Stimulated activated CD4-positive, alpha-beta T cell treated with anti-CD3 and anti-CD28 coated beads, Interleukin-4, amount 100 ng/mL, for 48 hours (primary cell): Measurements from ENCODE around the gene RAB30.
"Not testable (repeated sequence)": the region's sequence is repeated elsewhere in the genome, so short reads cannot be mapped to it uniquely, and the experiment has no call there.

Source experiments
- DNase-seq, 2 donors: peaks; one replicate each; pipeline ENCODE4 v3.0.0-alpha.2; 2020; ENCODE audit warnings: low read depth in 2 of 2

RAB30 gene

GRCh38 chr11:82945041-82945440 lies 126.7 kb downstream of the RAB30 start:
- DNase-seq: not testable (repeated sequence)

GRCh38 chr11:82944198-82944597 lies 127.5 kb downstream of the RAB30 start:
- DNase-seq: no peak

DNA sequence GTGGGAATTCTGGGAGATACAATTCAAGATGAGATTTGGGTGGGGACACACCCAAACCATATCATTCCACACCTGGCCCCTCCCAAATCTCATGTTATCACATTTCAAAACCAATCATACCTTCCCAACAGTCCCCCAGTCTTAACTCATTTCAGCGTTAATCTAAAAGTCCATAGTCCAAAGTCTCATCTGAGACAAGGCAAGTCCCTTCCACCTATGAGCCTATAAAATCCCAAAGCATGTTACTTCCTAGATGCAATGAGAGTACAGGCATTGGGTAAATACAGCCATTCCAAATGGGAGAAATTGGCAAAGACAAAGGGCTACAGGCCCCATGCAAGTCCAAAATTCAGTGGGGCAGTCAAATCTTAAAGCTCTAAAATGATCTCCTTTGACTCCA lies 128.3 kb downstream of the RAB30 start:
- not testable (repeated sequence) for DNase-seq

DNA sequence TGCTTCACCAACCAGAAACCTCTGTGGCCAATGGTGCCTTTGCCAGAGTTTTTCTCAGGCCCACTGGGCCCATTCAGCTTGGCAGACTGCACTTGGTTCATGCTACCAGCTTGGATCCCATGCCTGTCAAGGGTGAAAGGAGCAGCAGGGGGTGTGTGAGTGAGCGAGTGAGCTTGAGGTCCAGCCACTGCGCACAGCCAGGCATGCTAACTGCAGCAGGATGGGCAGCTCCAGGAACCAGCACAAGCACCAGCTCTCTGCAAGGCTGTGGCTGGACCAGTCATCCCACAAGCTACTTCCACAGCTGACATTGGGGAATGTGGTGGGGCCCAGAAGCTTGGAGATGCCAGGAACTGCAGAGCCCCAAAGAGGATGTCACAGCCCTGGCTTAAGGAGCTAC lies 129.3 kb downstream of the RAB30 start:
- no peak for DNase-seq

DNA sequence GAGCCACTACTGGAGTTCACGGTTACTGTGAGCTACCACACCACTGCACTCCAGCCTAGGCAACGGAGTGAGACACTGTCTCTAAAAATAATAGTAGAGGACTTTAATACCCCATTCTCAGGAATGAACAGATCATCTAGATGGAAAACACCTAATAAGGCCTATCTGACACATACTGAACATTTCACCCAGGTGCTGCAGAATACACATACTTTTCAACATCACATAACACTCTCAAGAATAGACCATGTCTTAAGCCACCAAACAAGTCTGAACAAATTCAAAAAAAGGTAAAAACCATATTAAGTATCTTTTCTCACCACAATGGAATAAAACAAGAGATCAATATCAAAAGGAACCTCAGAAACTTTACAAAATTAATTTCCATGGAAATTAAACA lies 132.2 kb downstream of the RAB30 start:
- DNase-seq: no peak

- DNase-seq: no peak
These were observed 134.1 kb downstream of the RAB30 start for GRCh38 chr11:82937554-82937953.

DNA sequence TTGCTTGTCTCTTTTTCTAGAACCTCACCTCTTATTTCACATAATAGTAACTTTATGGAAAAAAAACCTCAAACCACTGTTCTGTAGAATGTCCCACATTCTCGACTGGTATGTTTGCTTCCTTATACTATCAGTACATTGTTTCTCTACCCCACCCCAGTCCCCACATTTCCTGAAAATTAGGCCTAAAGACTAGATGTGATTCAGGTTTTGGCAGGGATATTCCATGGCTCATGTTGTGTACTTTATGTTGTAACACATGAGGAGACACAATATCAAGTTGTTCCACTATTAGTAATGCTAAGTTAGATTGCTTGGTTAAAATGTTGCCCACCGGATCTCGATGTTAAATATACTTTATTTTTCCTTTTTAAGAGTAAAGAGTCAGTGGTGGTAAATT lies 135.4 kb downstream of the RAB30 start:
- DNase-seq: no peak

- DNase-seq: no peak
These were observed 139.1 kb downstream of the RAB30 start for GRCh38 chr11:82932564-82932963.

GRCh38 chr11:82930734-82931133 lies 141.0 kb downstream of the RAB30 start:
- no peak for DNase-seq

GRCh38 chr11:82930229-82930628 lies 141.5 kb downstream of the RAB30 start:
- no peak for DNase-seq

DNA sequence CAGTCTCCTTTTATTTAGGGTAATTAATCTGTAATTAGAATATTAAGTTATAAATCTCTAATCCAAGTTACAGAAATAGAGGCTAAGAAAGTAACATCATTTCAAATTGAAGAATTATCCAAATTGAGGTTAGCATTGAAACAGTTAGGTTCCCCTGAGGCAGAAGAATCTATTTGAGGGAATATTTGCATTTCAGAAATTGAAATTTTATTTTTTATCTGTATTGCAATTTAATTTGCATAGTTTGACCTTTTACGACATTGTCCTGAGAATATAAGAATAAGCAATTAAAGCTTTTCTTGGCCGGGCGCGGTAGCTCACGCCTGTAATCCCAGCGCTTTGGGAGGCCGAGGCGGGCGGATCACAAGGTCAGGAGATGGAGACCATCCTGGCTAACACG lies 142.6 kb downstream of the RAB30 start:
- DNase-seq: no peak

- no peak for DNase-seq
These were observed 144.3 kb downstream of the RAB30 start for GRCh38 chr11:82927264-82927880.

DNA sequence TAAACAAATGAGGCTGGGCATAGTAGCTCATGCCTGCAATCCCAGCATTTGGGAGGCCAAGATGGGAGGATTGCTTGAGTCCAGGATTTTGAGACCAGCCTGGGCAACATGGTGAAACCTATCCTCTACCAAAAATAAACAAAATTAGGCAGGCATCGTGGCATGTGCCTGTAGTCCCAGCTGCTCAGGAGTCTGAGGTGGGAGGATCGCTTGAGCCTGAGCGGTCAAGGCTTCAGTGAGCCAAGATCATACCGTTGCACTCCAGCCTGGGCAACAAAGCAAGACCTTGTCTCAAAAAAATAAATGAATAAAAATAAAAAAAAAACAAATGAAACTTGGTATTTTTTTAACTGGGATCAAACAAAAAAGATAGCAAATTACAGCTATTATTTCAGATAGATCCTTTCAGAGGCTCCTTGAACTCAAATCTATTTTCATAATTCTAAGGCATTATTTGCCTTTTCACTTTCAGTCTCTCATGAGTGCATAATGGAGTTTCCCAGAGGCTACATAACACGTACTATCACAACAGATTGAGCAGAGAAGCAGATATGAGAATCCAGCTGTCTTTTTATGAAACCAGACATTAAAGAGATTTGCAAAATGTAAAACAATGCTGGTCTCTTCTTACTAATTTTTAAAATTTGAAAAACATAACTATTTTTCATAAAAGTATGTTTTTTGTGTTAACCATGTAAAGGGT lies 147.0 kb downstream of the RAB30 start:
- no peak for DNase-seq
